GM23338 (cell line): ENCODE results near the gene CDHR3. TPM values are rescaled to one million over a fixed set of nuclear protein-coding genes. Genes with fewer than 3 reads are reported as not detected.

ENCODE experiments used
- ATAC-seq: fragments of 200-7000 bp; cut with Tn5 transposase; 3 replicates; pipeline ENCODE4 v1.9.1; 2020
- DNase-seq: peaks from one replicate; pipeline ENCODE4 v3.0.0-alpha.2; 2015; ENCODE audit warnings: low spot score
- H2AFZ ChIP-seq: fragments of 200-600 bp; sonication (generic); 2 replicates; pipeline ENCODE4 v1.8.0; 2016; ENCODE audit warnings: antibody characterized with exemption, mild to moderate bottlenecking, moderate library complexity
- H3F3A ChIP-seq: fragments of 200-600 bp; sonication (generic); replicated peaks from 2 replicates; pipeline ENCODE4 v1.8.0; 2017; ENCODE audit warnings: antibody characterized with exemption, mixed run types, low read depth
- H3K27ac ChIP-seq: fragments of 200-600 bp; sonication (generic); 2 replicates; pipeline ENCODE4 v1.6.1; 2016; ENCODE audit warnings: low read depth
- H3K27me3 ChIP-seq: fragments of 200-600 bp; sonication (generic); 2 replicates; pipeline ENCODE4 v1.8.0; 2016; ENCODE audit warnings: mild to moderate bottlenecking, mixed run types, moderate library complexity; ENCODE audit not compliant: insufficient read depth
- H3K36me3 ChIP-seq: fragments of 200-600 bp; sonication (generic); 2 replicates; pipeline ENCODE4 v1.8.0; 2016; ENCODE audit warnings: mild to moderate bottlenecking; ENCODE audit not compliant: insufficient read depth
- H3K4me1 ChIP-seq: fragments of 200-600 bp; sonication (generic); 2 replicates; pipeline ENCODE4 v1.8.0; 2016; ENCODE audit warnings: mild to moderate bottlenecking, moderate library complexity; ENCODE audit not compliant: insufficient read depth
- H3K4me2 ChIP-seq: fragments of 200-600 bp; sonication (generic); 2 replicates; pipeline ENCODE4 v1.7.1; 2017; ENCODE audit warnings: mixed run types
- H3K4me3 ChIP-seq: fragments of 200-600 bp; sonication (generic); 2 replicates; pipeline ENCODE4 v1.6.1; 2016; ENCODE audit warnings: mixed run types
- H3K79me2 ChIP-seq: fragments of 200-600 bp; sonication (generic); replicated peaks from 2 replicates; pipeline ENCODE4 v1.8.0; 2017; ENCODE audit warnings: mild to moderate bottlenecking; ENCODE audit not compliant: insufficient read depth
- H3K9me2 ChIP-seq: fragments of 200-600 bp; sonication (generic); 2 replicates; pipeline ENCODE4 v1.8.0; 2017; ENCODE audit not compliant: insufficient read depth
- H4K20me1 ChIP-seq: fragments of 200-600 bp; sonication (generic); replicated peaks from 2 replicates; pipeline ENCODE4 v1.8.0; 2017; ENCODE audit warnings: mild to moderate bottlenecking; ENCODE audit not compliant: insufficient read depth
- H3K27ac Mint-ChIP-seq: 2 replicates; pipeline ENCODE4 v1.8.0; 2020; ENCODE audit warnings: inconsistent platforms, mild to moderate bottlenecking, moderate library complexity, mixed read lengths
- H3K27me3 Mint-ChIP-seq: 3 replicates; pipeline ENCODE4 v1.8.0; 2022; ENCODE audit warnings: low read depth, mild to moderate bottlenecking, moderate library complexity, mixed read lengths, inconsistent platforms; ENCODE audit not compliant: insufficient read depth, poor library complexity
- H3K36me3 Mint-ChIP-seq: 3 replicates; pipeline ENCODE4 v1.8.0; 2021; ENCODE audit warnings: low read depth, mild to moderate bottlenecking, inconsistent platforms, moderate library complexity, mixed read lengths
- H3K4me1 Mint-ChIP-seq: 3 replicates; pipeline ENCODE4 v1.8.0; 2020; ENCODE audit warnings: mild to moderate bottlenecking, inconsistent platforms, mixed read lengths
- H3K4me3 Mint-ChIP-seq: 3 replicates; pipeline ENCODE4 v1.8.0; 2021; ENCODE audit warnings: moderate library complexity, mild to moderate bottlenecking, inconsistent platforms, mixed read lengths
- H3K9me3 Mint-ChIP-seq: 3 replicates; pipeline ENCODE4 v1.8.0; 2020; ENCODE audit warnings: moderate library complexity, mild to moderate bottlenecking, inconsistent platforms, mixed read lengths
- CREB1 ChIP-seq: fragments of 250-450 bp; sonication (Bioruptor Pico); IDR thresholded peaks from 2 replicates; pipeline ENCODE4 v1.5.0; 2020; ENCODE audit warnings: low read depth, mild to moderate bottlenecking, moderate library complexity
- EZH2 ChIP-seq: fragments of 200-600 bp; sonication (generic); IDR thresholded peaks from one replicate; pipeline ENCODE4 v1.8.0; 2017; ENCODE audit warnings: antibody characterized with exemption, mild to moderate bottlenecking, low read depth; ENCODE audit not compliant: unreplicated experiment
- EZH2phosphoT487 ChIP-seq: fragments of 200-600 bp; sonication (generic); IDR thresholded peaks from one replicate; pipeline ENCODE4 v1.8.1; 2018; ENCODE audit warnings: antibody characterized with exemption; ENCODE audit not compliant: unreplicated experiment
- JUNB ChIP-seq: IDR thresholded peaks from one replicate; pipeline ENCODE4 v1.6.1; 2016; ENCODE audit warnings: antibody characterized with exemption; ENCODE audit not compliant: unreplicated experiment
- NANOG ChIP-seq: IDR thresholded peaks from 2 replicates; pipeline ENCODE4 v1.6.1; 2016; ENCODE audit warnings: antibody characterized with exemption, borderline replicate concordance
- POLR2AphosphoS5 ChIP-seq: IDR thresholded peaks from 2 replicates; pipeline ENCODE4 v1.6.1; 2016; ENCODE audit warnings: antibody characterized with exemption, low read depth
- STAT1 ChIP-seq: IDR thresholded peaks from one replicate; pipeline ENCODE4 v1.6.1; 2016; ENCODE audit warnings: antibody characterized with exemption; ENCODE audit not compliant: unreplicated experiment
- ZNF114 ChIP-seq: fragments of 250-450 bp; sonication (Bioruptor Pico); IDR thresholded peaks from 2 replicates; pipeline ENCODE4 v1.5.0; 2020; ENCODE audit warnings: mild to moderate bottlenecking, moderate library complexity
- ZNF331 ChIP-seq: fragments of 250-450 bp; sonication (Bioruptor Pico); IDR thresholded peaks from 2 replicates; pipeline ENCODE4 v1.5.0; 2020; ENCODE audit warnings: low read depth, mild to moderate bottlenecking, moderate library complexity
- polyA plus RNA-seq: library from polyadenylated mRNA; unstranded; fragments of >200 nt; fragmentation: Nextera tagmentation; extraction: Ambion mirVana; gene quantifications from 2 replicates; pipeline ENCODE4 v1.2.1, GENCODE V29; 2016
- total RNA-seq: library from RNA; depleted of rRNA; stranded (reverse); fragments of >200 nt; shearing (Covaris generic); gene quantifications from 2 replicates; pipeline ENCODE4 v1.2.3, GENCODE V29; 2014
- TF ChIP-seq, protein P1 (sequence below), 2 experiments: fragments of 200-600 bp in 1 of 2; sonication (generic) in 1 of 2; conservative IDR thresholded peaks; 2 replicates each; pipeline versions ENCODE4 v1.5.1 to v1.6.1; 2016 to 2017; ENCODE audit warnings: antibody characterized with exemption in 2 of 2, low read depth in 2 of 2, mild to moderate bottlenecking in 2 of 2, moderate library complexity in 1 of 2
- TF ChIP-seq, protein P2 (sequence below): IDR thresholded peaks from 2 replicates; pipeline ENCODE4 v1.6.1; 2016; ENCODE audit warnings: antibody characterized with exemption
- TF ChIP-seq, protein P3 (sequence below): fragments of 250-450 bp; sonication (Bioruptor Pico); IDR thresholded peaks from 2 replicates; pipeline ENCODE4 v1.5.0; 2020; ENCODE audit warnings: mild to moderate bottlenecking, moderate library complexity
- TF ChIP-seq, protein P4 (sequence below): IDR thresholded peaks from one replicate; pipeline ENCODE4 v1.6.1; 2018; ENCODE audit warnings: antibody characterized with exemption; ENCODE audit not compliant: unreplicated experiment

Gene CDHR3
- total and polyA plus RNA-seq, 2 experiments from 2014 or later, result 5.1 to 12.2 TPM

DNA sequence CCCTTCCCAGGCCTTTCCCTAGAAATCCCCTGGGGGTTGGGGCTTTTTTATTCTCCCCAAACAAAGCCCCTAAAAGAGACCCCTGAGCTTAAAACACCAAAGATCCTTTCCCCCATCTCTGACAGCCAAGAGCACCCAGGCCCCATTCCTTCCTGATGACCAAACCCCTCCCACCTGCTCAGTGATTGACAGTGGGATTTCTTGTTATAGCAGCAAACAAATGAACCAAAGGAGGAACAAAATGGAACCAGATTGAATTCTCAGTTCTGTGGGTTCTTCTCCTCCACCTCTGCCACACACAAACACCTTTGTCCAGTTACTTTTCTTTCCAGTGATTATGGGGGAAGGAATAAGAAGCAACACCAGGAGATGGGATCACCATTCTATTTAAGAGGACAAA, 21.5 kb upstream of the CDHR3 start:
- H3F3A ChIP-seq, result no peaks in the 10 kb centered on the region
- Mint-ChIP-seq H3K27me3 (peaks cover 10% of the 10 kb centered on the region), H3K4me1 (no peaks in the 10 kb centered on the region; the same call in 1 of the 3 replicates), H3K4me3 (no peak overlapping the region), H3K36me3 (peaks cover 4% of the 10 kb centered on the region; the same call in 2 of the 3 replicates), H3K9me3 (no peaks in the 10 kb centered on the region), H3K27ac (no peak overlapping the region)
- peaks cover 3% of the 10 kb centered on the region; the same call in 1 of the 2 replicates for H3K9me2 ChIP-seq
- TF ChIP-seq, protein P1, sequence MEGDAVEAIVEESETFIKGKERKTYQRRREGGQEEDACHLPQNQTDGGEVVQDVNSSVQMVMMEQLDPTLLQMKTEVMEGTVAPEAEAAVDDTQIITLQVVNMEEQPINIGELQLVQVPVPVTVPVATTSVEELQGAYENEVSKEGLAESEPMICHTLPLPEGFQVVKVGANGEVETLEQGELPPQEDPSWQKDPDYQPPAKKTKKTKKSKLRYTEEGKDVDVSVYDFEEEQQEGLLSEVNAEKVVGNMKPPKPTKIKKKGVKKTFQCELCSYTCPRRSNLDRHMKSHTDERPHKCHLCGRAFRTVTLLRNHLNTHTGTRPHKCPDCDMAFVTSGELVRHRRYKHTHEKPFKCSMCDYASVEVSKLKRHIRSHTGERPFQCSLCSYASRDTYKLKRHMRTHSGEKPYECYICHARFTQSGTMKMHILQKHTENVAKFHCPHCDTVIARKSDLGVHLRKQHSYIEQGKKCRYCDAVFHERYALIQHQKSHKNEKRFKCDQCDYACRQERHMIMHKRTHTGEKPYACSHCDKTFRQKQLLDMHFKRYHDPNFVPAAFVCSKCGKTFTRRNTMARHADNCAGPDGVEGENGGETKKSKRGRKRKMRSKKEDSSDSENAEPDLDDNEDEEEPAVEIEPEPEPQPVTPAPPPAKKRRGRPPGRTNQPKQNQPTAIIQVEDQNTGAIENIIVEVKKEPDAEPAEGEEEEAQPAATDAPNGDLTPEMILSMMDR (conservative IDR thresholded peaks at IDR 0.05; ENCODE audit: low read depth in 2 of 2), result no peak
- TF ChIP-seq POLR2AphosphoS5 (no peak), CREB1 (CRISPR knock-in tag) (no peak), JUNB (no peak), ZNF331 (no peak), STAT1 (no peak), EZH2 (no peak), ZNF114 (CRISPR knock-in tag) (no peak), NANOG (no peak), EZH2phosphoT487 (no peak)
- TF ChIP-seq, protein P2, sequence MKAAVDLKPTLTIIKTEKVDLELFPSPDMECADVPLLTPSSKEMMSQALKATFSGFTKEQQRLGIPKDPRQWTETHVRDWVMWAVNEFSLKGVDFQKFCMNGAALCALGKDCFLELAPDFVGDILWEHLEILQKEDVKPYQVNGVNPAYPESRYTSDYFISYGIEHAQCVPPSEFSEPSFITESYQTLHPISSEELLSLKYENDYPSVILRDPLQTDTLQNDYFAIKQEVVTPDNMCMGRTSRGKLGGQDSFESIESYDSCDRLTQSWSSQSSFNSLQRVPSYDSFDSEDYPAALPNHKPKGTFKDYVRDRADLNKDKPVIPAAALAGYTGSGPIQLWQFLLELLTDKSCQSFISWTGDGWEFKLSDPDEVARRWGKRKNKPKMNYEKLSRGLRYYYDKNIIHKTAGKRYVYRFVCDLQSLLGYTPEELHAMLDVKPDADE, result no peak
- TF ChIP-seq, protein P3, sequence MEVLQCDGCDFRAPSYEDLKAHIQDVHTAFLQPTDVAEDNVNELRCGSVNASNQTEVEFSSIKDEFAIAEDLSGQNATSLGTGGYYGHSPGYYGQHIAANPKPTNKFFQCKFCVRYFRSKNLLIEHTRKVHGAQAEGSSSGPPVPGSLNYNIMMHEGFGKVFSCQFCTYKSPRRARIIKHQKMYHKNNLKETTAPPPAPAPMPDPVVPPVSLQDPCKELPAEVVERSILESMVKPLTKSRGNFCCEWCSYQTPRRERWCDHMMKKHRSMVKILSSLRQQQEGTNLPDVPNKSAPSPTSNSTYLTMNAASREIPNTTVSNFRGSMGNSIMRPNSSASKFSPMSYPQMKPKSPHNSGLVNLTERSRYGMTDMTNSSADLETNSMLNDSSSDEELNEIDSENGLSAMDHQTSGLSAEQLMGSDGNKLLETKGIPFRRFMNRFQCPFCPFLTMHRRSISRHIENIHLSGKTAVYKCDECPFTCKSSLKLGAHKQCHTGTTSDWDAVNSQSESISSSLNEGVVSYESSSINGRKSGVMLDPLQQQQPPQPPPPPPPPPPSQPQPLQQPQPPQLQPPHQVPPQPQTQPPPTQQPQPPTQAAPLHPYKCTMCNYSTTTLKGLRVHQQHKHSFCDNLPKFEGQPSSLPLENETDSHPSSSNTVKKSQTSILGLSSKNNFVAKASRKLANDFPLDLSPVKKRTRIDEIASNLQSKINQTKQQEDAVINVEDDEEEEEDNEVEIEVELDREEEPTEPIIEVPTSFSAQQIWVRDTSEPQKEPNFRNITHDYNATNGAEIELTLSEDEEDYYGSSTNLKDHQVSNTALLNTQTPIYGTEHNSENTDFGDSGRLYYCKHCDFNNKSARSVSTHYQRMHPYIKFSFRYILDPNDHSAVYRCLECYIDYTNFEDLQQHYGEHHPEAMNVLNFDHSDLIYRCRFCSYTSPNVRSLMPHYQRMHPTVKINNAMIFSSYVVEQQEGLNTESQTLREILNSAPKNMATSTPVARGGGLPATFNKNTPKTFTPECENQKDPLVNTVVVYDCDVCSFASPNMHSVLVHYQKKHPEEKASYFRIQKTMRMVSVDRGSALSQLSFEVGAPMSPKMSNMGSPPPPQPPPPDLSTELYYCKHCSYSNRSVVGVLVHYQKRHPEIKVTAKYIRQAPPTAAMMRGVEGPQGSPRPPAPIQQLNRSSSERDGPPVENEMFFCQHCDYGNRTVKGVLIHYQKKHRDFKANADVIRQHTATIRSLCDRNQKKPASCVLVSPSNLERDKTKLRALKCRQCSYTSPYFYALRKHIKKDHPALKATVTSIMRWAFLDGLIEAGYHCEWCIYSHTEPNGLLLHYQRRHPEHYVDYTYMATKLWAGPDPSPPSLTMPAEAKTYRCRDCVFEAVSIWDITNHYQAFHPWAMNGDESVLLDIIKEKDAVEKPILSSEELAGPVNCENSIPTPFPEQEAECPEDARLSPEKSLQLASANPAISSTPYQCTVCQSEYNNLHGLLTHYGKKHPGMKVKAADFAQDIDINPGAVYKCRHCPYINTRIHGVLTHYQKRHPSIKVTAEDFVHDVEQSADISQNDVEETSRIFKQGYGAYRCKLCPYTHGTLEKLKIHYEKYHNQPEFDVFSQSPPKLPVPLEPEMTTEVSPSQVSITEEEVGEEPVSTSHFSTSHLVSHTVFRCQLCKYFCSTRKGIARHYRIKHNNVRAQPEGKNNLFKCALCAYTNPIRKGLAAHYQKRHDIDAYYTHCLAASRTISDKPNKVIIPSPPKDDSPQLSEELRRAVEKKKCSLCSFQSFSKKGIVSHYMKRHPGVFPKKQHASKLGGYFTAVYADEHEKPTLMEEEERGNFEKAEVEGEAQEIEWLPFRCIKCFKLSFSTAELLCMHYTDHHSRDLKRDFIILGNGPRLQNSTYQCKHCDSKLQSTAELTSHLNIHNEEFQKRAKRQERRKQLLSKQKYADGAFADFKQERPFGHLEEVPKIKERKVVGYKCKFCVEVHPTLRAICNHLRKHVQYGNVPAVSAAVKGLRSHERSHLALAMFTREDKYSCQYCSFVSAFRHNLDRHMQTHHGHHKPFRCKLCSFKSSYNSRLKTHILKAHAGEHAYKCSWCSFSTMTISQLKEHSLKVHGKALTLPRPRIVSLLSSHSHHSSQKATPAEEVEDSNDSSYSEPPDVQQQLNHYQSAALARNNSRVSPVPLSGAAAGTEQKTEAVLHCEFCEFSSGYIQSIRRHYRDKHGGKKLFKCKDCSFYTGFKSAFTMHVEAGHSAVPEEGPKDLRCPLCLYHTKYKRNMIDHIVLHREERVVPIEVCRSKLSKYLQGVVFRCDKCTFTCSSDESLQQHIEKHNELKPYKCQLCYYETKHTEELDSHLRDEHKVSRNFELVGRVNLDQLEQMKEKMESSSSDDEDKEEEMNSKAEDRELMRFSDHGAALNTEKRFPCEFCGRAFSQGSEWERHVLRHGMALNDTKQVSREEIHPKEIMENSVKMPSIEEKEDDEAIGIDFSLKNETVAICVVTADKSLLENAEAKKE (CRISPR knock-in tag), result no peak
- TF ChIP-seq, protein P4, sequence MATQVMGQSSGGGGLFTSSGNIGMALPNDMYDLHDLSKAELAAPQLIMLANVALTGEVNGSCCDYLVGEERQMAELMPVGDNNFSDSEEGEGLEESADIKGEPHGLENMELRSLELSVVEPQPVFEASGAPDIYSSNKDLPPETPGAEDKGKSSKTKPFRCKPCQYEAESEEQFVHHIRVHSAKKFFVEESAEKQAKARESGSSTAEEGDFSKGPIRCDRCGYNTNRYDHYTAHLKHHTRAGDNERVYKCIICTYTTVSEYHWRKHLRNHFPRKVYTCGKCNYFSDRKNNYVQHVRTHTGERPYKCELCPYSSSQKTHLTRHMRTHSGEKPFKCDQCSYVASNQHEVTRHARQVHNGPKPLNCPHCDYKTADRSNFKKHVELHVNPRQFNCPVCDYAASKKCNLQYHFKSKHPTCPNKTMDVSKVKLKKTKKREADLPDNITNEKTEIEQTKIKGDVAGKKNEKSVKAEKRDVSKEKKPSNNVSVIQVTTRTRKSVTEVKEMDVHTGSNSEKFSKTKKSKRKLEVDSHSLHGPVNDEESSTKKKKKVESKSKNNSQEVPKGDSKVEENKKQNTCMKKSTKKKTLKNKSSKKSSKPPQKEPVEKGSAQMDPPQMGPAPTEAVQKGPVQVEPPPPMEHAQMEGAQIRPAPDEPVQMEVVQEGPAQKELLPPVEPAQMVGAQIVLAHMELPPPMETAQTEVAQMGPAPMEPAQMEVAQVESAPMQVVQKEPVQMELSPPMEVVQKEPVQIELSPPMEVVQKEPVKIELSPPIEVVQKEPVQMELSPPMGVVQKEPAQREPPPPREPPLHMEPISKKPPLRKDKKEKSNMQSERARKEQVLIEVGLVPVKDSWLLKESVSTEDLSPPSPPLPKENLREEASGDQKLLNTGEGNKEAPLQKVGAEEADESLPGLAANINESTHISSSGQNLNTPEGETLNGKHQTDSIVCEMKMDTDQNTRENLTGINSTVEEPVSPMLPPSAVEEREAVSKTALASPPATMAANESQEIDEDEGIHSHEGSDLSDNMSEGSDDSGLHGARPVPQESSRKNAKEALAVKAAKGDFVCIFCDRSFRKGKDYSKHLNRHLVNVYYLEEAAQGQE, result no peak
- H3K36me3 ChIP-seq, result no peaks in the 10 kb centered on the region
- no peak overlapping the region for H2AFZ ChIP-seq
- peaks cover 5% of the 10 kb centered on the region for H3K4me1 ChIP-seq
- H4K20me1 ChIP-seq, result no peaks in the 10 kb centered on the region
- ATAC-seq, result no peak
- H3K27ac ChIP-seq, result no peak overlapping the region
- no peak overlapping the region for H3K4me2 ChIP-seq
- no peak overlapping the region for H3K4me3 ChIP-seq
- H3K27me3 ChIP-seq, result no peaks in the 10 kb centered on the region
- H3K79me2 ChIP-seq, result no peaks in the 10 kb centered on the region
- DNase-seq, result no peak
